Measurements from ENCODE around the gene TBCD. TPM values are rescaled to one million over a fixed set of nuclear protein-coding genes. Genes with fewer than 3 reads are reported as not detected.

Gene TBCD
- polyA plus RNA-seq, 1 experiment = 38.6 TPM

- POLR2A ChIA-PET = no interaction called here
- DNase-seq (ENCODE audit: low read depth) = no peak
These were observed 222.5 kb downstream of the TBCD start for GRCh38 chr17:82974136-82974952.

GRCh38 chr17:82976982-82977488 is 225.2 kb downstream of the TBCD start:
- Histone ChIP-seq H3K27me3 (ENCODE audit: control insufficient read depth, insufficient read depth, low read length) (no peaks in the 10 kb centered on the region), H3K36me3 (ENCODE audit: control insufficient read depth, insufficient read depth, low read length) (no peaks in the 10 kb centered on the region), H3K4me3 (ENCODE audit: low read depth, low read length) (no peak overlapping the region)
- no peak for DNase-seq (ENCODE audit: low read depth)
- CTCF ChIA-PET = no interaction called here
- POLR2A ChIA-PET = no interaction called here
- no peak for TF ChIP-seq CTCF (IDR thresholded peaks at IDR 0.05; ENCODE audit: insufficient read depth, low read depth, low read length)

More at GRCh38 chr17:82974136-82974952, 222.5 kb downstream of the TBCD start:
- Histone ChIP-seq H3K27me3 (ENCODE audit: control insufficient read depth, insufficient read depth, low read length) (no peaks in the 10 kb centered on the region), H3K36me3 (ENCODE audit: control insufficient read depth, insufficient read depth, low read length) (no peaks in the 10 kb centered on the region), H3K4me3 (ENCODE audit: low read depth, low read length) (no peak overlapping the region)
- TF ChIP-seq CTCF (IDR thresholded peaks at IDR 0.05; ENCODE audit: insufficient read depth, low read depth, low read length) = no peak
- CTCF ChIA-PET = interaction anchor here (1.7 kb wide), 1 partner anchor 12 kb away, joined by 3 read pairs; no protein-coding TSS in a partner anchor

DNA sequence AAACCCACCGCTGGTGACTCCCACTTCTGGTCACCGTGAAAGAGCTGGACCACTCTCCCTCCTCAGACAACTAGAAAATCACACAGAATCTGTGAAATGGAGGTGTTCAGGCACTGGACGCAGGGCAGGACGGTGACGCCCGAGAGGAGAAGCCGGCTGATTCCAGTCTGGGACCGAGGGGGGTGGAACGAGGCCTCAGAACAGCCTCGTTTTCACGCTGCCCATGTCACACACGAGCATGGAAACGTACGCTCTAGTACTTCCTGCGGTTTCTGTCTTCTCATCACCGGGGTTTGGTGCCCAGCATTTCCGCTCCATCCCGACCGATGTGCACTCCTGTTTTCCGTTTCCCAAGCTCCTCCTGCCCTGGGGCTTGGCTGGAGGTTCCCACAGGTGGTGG is 225.7 kb downstream of the TBCD start:
- CTCF ChIA-PET = no interaction called here
- no peak overlapping the region for H3K4me3 ChIP-seq (ENCODE audit: low read depth, low read length)
- DNase-seq (ENCODE audit: low read depth) = no peak
- no peak for TF ChIP-seq CTCF (IDR thresholded peaks at IDR 0.05; ENCODE audit: insufficient read depth, low read depth, low read length)
- no peaks in the 10 kb centered on the region for H3K27me3 ChIP-seq (ENCODE audit: control insufficient read depth, insufficient read depth, low read length)
- no peaks in the 10 kb centered on the region for H3K36me3 ChIP-seq (ENCODE audit: control insufficient read depth, insufficient read depth, low read length)
- POLR2A ChIA-PET = no interaction called here

DNA sequence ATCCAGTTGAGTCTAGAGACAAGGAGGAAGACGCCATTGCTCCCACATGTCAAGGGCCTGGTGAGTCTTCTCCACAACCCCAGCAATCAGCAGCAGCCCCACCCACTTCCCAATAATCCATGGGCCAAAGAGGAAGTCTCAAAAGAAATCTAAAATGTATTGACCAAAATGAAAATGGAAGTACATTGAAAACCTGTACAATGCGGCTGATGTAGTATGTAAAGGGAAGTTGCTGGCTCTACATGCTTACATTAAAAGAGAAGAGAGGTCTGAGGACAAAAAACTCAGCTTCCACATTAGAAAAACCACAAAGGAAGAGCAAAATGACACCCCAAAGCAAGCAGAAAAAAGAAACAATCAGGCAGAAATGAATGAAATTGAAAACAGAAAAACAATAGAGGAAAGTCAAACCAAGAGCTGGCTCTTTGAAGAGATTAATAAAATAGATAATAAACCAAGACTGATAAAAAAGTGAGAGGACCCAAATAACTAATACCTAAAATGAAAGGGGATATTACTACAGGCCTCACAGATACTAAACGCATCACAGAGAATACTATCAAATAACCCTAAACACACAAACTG is 227.0 kb downstream of the TBCD start:
- Histone ChIP-seq H3K4me3 (ENCODE audit: low read depth, low read length) (no peak overlapping the region), H3K36me3 (ENCODE audit: control insufficient read depth, insufficient read depth, low read length) (no peaks in the 10 kb centered on the region), H3K27me3 (ENCODE audit: control insufficient read depth, insufficient read depth, low read length) (no peaks in the 10 kb centered on the region)
- ChIA-PET POLR2A (no interaction called here), CTCF (interaction anchor here (1.1 kb wide), 1 partner anchor 13 kb away, joined by 3 read pairs; no protein-coding TSS in a partner anchor)
- no peak for TF ChIP-seq CTCF (IDR thresholded peaks at IDR 0.05; ENCODE audit: insufficient read depth, low read depth, low read length)
- DNase-seq (ENCODE audit: low read depth) = no peak

- ChIA-PET CTCF (interaction anchor here (1.1 kb wide), 1 partner anchor 12 kb away, joined by 3 read pairs; no protein-coding TSS in a partner anchor), POLR2A (no interaction called here)
- no peak for TF ChIP-seq CTCF (IDR thresholded peaks at IDR 0.05; ENCODE audit: insufficient read depth, low read depth, low read length)
- DNase-seq (ENCODE audit: low read depth) = no peak
- no peaks in the 10 kb centered on the region for H3K36me3 ChIP-seq (ENCODE audit: control insufficient read depth, insufficient read depth, low read length)
- no peak overlapping the region for H3K4me3 ChIP-seq (ENCODE audit: low read depth, low read length)
- no peaks in the 10 kb centered on the region for H3K27me3 ChIP-seq (ENCODE audit: control insufficient read depth, insufficient read depth, low read length)
These were observed 227.9 kb downstream of the TBCD start for GRCh38 chr17:82979718-82980117.
